Prostate gland (tissue), 2 donors: ENCODE results near the gene MTFR1L. TPM values are rescaled to one million over a fixed set of nuclear protein-coding genes. Genes with fewer than 3 reads are reported as not detected.

ENCODE experiments used
- DNase-seq: peaks from one replicate; pipeline ENCODE4 v3.0.0-alpha.2; 2019; ENCODE audit warnings: low spot score
- H3K27ac ChIP-seq, 2 donors: fragments of 200-600 bp; sonication (generic); 2 replicates each; pipeline ENCODE4 v1.5.1; 2017 to 2019
- H3K27me3 ChIP-seq: fragments of 200-600 bp; sonication (generic); replicated peaks from 2 replicates; pipeline ENCODE4 v1.5.1; 2019; ENCODE audit not compliant: insufficient read depth
- H3K36me3 ChIP-seq, 2 donors: fragments of 200-600 bp; sonication (generic); 1 replicate in 1 of 2; 2 replicates in 1 of 2; pipeline versions ENCODE4 v1.5.1 to v1.8.1; 2017 to 2019
- H3K4me1 ChIP-seq: fragments of 200-600 bp; sonication (generic); replicated peaks from 2 replicates; pipeline ENCODE4 v1.5.1; 2019
- H3K4me3 ChIP-seq, 2 donors: fragments of 200-600 bp; sonication (generic); 2 replicates each; pipeline ENCODE4 v1.5.1; 2017 to 2019
- H3K9me3 ChIP-seq: fragments of 200-600 bp; sonication (generic); 2 replicates; pipeline ENCODE4 v1.5.1; 2017
- POLR2A ChIP-seq: fragments of 450-650 bp; IDR thresholded peaks from one replicate; pipeline ENCODE4 v1.6.1; 2016; ENCODE audit warnings: antibody characterized with exemption, mild to moderate bottlenecking
- POLR2AphosphoS5 ChIP-seq: sonication (generic); formaldehyde crosslinking; IDR thresholded peaks from one replicate; pipeline ENCODE4 v1.6.1; 2017; ENCODE audit warnings: antibody characterized with exemption
- WGBS: methylation state at CpG from one replicate; pipeline ENCODE4 v1.1.5; 2018; 5-methylcytosine and 5-hydroxymethylcytosine counted together
- intact Hi-C: fragments of 100-400 bp; cut with DNase I; formaldehyde crosslinking; loops from one replicate; pipeline ENCODE4 v1.14.2; 2022
- total RNA-seq, 2 donors: library from RNA; depleted of rRNA; stranded (reverse); fragments of >200 nt; gene quantifications; one replicate each; pipeline ENCODE4 v1.1.0, GENCODE V29; 2016
- TF ChIP-seq, protein P1 (sequence below), 4 experiments: fragments of 200-600 bp in 2 of 4; fragments of 450-650 bp in 2 of 4; sonication (generic) in 2 of 4; IDR thresholded peaks; 1 replicate in 3 of 4; 2 replicates in 1 of 4; pipeline ENCODE4 v1.5.1; 2016 to 2019; ENCODE audit warnings: antibody characterized with exemption in 4 of 4, mild to moderate bottlenecking in 2 of 4, moderate library complexity in 2 of 4

Gene MTFR1L
- total RNA-seq, 2 donors from 2014 or later: 82.2 to 112 TPM

GRCh38 chr1:25772692-25773245, 47.0 kb upstream of the MTFR1L start:
- peak overlapping the region in 1 of 2 donors; percentile 9 for H3K27ac ChIP-seq
- intact Hi-C loops: no loop called here
- WGBS: 78% methylated on average over 5 of the region's 5 CpGs
- no peaks in the 10 kb centered on the region for H3K9me3 ChIP-seq
- no peaks in the 10 kb centered on the region for H3K27me3 ChIP-seq
- H3K36me3 ChIP-seq: no peaks in the 10 kb centered on the region
- H3K4me3 ChIP-seq: no peak overlapping the region
- TF ChIP-seq, protein P1, sequence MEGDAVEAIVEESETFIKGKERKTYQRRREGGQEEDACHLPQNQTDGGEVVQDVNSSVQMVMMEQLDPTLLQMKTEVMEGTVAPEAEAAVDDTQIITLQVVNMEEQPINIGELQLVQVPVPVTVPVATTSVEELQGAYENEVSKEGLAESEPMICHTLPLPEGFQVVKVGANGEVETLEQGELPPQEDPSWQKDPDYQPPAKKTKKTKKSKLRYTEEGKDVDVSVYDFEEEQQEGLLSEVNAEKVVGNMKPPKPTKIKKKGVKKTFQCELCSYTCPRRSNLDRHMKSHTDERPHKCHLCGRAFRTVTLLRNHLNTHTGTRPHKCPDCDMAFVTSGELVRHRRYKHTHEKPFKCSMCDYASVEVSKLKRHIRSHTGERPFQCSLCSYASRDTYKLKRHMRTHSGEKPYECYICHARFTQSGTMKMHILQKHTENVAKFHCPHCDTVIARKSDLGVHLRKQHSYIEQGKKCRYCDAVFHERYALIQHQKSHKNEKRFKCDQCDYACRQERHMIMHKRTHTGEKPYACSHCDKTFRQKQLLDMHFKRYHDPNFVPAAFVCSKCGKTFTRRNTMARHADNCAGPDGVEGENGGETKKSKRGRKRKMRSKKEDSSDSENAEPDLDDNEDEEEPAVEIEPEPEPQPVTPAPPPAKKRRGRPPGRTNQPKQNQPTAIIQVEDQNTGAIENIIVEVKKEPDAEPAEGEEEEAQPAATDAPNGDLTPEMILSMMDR (IDR thresholded peaks at IDR 0.05): no peak
- TF ChIP-seq POLR2AphosphoS5 (no peak), POLR2A (no peak)
- H3K4me1 ChIP-seq: peaks cover 35% of the 10 kb centered on the region
- DNase-seq: no peak

- Histone ChIP-seq H3K27ac (peak overlapping the region; percentile 9 to 14), H3K36me3 (no peaks in the 10 kb centered on the region), H3K4me3 (no peak overlapping the region), H3K27me3 (no peaks in the 10 kb centered on the region), H3K4me1 (peaks cover 35% of the 10 kb centered on the region), H3K9me3 (no peaks in the 10 kb centered on the region)
- TF ChIP-seq POLR2A (no peak), POLR2AphosphoS5 (peak; percentile 22)
- TF ChIP-seq, protein P1 (IDR thresholded peaks at IDR 0.05): no peak
- intact Hi-C loops: no loop called here
- WGBS: 51% methylated on average over 4 of the region's 4 CpGs
- peak; percentile 52 for DNase-seq
Observed at GRCh38 chr1:25773441-25774125, 46.2 kb upstream of the MTFR1L start.

DNA sequence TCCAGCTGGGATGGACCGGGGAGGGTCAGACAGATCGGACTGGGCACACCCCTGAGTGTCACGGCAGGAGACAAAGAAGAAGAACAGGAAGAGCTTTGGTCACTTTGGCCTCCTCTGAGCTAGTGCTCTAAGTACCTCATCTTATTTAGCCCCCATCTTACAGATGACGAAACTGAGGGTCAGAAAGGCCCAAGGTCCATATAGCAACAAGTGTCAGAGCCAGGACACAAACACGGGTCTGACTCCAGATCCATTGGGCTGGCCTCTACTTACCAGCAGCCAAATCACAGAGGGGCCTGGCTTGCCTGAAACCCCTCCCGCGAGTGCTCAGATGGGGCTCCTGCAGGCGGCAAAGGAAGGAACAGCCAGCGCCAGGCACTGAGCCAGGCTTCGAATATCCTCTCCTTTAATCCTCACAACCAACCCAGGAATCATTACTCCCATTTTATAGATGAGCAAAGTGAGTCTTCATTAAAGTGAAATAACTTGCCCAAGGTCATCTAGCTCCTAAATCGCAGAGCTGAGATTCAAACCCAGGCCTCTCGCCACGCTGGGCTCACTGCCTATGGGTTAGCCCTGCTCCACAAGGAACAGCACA, 45.4 kb upstream of the MTFR1L start:
- Histone ChIP-seq H3K27ac (peak overlapping the region; percentile 9 to 14), H3K27me3 (no peaks in the 10 kb centered on the region), H3K4me1 (peaks cover 35% of the 10 kb centered on the region), H3K36me3 (no peaks in the 10 kb centered on the region), H3K4me3 (no peak overlapping the region), H3K9me3 (no peaks in the 10 kb centered on the region)
- 59% methylated on average over 13 of the region's 13 CpGs for WGBS
- intact Hi-C loops: no loop called here
- DNase-seq: no peak
- TF ChIP-seq, protein P1 (IDR thresholded peaks at IDR 0.05): no peak
- no peak for TF ChIP-seq POLR2AphosphoS5
- TF ChIP-seq POLR2A: no peak

DNA sequence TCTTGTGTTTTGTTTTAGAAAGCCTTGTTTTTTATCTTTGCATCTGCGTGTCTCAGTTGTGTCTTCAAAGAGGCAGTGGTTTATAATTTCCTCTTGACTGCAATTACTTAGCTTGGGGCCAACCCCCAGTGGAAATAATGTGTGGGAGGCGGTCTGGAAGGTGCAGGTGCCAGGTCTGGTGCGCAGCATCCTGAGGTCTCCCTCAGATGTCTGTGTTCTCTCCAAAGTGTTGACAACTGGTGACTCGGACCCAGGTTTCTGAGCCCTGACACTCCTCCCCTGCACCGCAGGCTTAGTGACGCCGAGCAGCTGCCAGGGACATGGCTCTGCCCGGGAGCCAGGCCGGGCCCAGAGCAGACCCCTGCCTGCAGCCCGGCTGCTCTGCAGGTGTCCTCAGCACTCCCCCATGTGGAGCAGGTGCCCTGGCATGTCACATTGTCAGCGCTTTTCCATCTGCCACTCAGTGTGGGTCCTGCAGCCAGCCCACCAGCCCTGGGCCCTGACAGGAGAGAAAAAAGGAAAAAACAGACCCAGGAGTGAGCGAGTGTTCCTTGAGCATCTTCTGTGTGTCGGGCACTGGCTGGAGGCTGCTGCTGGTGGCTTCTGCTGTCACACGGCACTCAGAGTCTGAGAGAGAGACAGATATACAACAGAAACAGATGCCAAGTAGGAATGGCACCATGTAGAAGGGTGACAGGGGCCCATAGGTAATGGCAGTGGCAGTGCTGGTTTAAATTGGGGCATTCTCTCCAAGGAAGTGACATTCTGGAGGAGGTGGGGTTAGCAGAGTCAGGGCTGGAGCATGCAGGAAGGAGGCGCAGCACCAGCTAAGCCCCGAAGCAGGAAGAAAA, 44.6 kb upstream of the MTFR1L start:
- Histone ChIP-seq H3K27me3 (no peaks in the 10 kb centered on the region), H3K27ac (peak overlapping the region in 1 of 2 donors; percentile 8), H3K4me3 (no peak overlapping the region), H3K4me1 (peaks cover 35% of the 10 kb centered on the region), H3K9me3 (no peaks in the 10 kb centered on the region), H3K36me3 (no peaks in the 10 kb centered on the region)
- no peak for DNase-seq
- intact Hi-C loops: no loop called here
- 44% methylated on average over 16 of the region's 16 CpGs for WGBS
- TF ChIP-seq POLR2AphosphoS5: peak; percentile 15
- TF ChIP-seq POLR2A: no peak
- TF ChIP-seq, protein P1 (IDR thresholded peaks at IDR 0.05): no peak
